IMR-90 (cell line): ENCODE results near the gene FOXQ1. TPM values are rescaled to one million over a fixed set of nuclear protein-coding genes. Genes with fewer than 3 reads are reported as not detected.

Experiments used
- ATAC-seq: fragments of 200-7000 bp; cut with Tn5 transposase; 2 replicates; pipeline ENCODE4 v1.9.1; 2020; ENCODE audit warnings: low read depth, mild to moderate bottlenecking, moderate library complexity
- BruUV-seq: library from RNA; stranded (reverse); fragments of 400-500 nt; replicated peaks from 2 replicates; lab custom pipeline; 2021; lab: Mats Ljungman, UMichigan
- CTCF ChIA-PET: fragments of 300-600 bp; formaldehyde crosslinking; extraction: SDS; loops from one replicate; lab custom pipeline; 2021; ENCODE audit warnings: antibody characterized with exemption; lab: Yijun Ruan, JAX
- POLR2A ChIA-PET: fragments of 300-600 bp; sonication (Branson Sonifier 250); formaldehyde crosslinking; loops from one replicate; lab custom pipeline; 2022; ENCODE audit warnings: antibody characterized with exemption; ENCODE audit not compliant: unreplicated experiment; lab: Charles Lee
- DNase-seq: peaks from one replicate; pipeline ENCODE4 v3.0.0; 2013
- H2AFZ ChIP-seq: replicated peaks from 2 replicates; pipeline ENCODE3; 2013; ENCODE audit warnings: low read length, mild to moderate bottlenecking; ENCODE audit not compliant: poor library complexity
- H2AK5ac ChIP-seq: 2 replicates; pipeline ENCODE4 v1.6.1; 2013; ENCODE audit warnings: low read depth, low read length, inconsistent platforms
- H2AK9ac ChIP-seq: replicated peaks from 2 replicates; pipeline ENCODE3; 2013; ENCODE audit warnings: mild to moderate bottlenecking, low read depth, low read length, moderate library complexity; ENCODE audit not compliant: poor library complexity
- H2BK120ac ChIP-seq: 2 replicates; pipeline ENCODE4 v1.6.1; 2013; ENCODE audit warnings: low read depth, low read length, inconsistent platforms
- H2BK15ac ChIP-seq: 3 replicates; pipeline ENCODE4 v1.6.1; 2013; ENCODE audit warnings: low read depth, low read length, inconsistent platforms
- H2BK20ac ChIP-seq: 2 replicates; pipeline ENCODE4 v1.6.1; 2013; ENCODE audit warnings: low read depth, mild to moderate bottlenecking, inconsistent platforms, low read length, moderate library complexity
- H2BK5ac ChIP-seq: 2 replicates; pipeline ENCODE4 v1.6.1; 2013; ENCODE audit warnings: mild to moderate bottlenecking, low read depth, low read length, inconsistent platforms; ENCODE audit not compliant: poor library complexity, severe bottlenecking
- H3K14ac ChIP-seq: replicated peaks from 2 replicates; pipeline ENCODE4 v1.6.1; 2013; ENCODE audit warnings: low read depth, low read length, inconsistent platforms
- H3K18ac ChIP-seq: 2 replicates; pipeline ENCODE4 v1.6.1; 2013; ENCODE audit warnings: low read depth, low read length, control low read depth
- H3K23ac ChIP-seq: 2 replicates; pipeline ENCODE4 v1.6.1; 2013; ENCODE audit warnings: low read depth, low read length, inconsistent platforms
- H3K27ac ChIP-seq: 2 replicates; pipeline ENCODE4 v1.5.1; 2013; ENCODE audit warnings: mild to moderate bottlenecking, control low read depth, low read length; ENCODE audit not compliant: insufficient read depth
- H3K27me3 ChIP-seq: 2 replicates; pipeline ENCODE4 v1.6.1; 2013; ENCODE audit warnings: low read length; ENCODE audit not compliant: control insufficient read depth, insufficient read depth
- H3K36me3 ChIP-seq: 2 replicates; pipeline ENCODE4 v1.6.1; 2013; ENCODE audit warnings: low read length, mixed read lengths; ENCODE audit not compliant: control insufficient read depth, insufficient read depth
- H3K4ac ChIP-seq: 2 replicates; pipeline ENCODE4 v1.6.1; 2013; ENCODE audit warnings: low read depth, low read length, inconsistent platforms
- H3K4me1 ChIP-seq: 2 replicates; pipeline ENCODE4 v1.6.1; 2013; ENCODE audit warnings: low read length, mixed read lengths; ENCODE audit not compliant: control insufficient read depth, insufficient read depth
- H3K4me2 ChIP-seq: 2 replicates; pipeline ENCODE4 v1.6.1; 2013; ENCODE audit warnings: low read depth, mild to moderate bottlenecking, control low read depth, low read length, moderate library complexity
- H3K4me3 ChIP-seq: 2 replicates; pipeline ENCODE4 v1.5.1; 2013; ENCODE audit warnings: low read depth, mild to moderate bottlenecking, control low read depth, low read length, moderate library complexity; ENCODE audit not compliant: insufficient read depth
- H3K56ac ChIP-seq: 2 replicates; pipeline ENCODE4 v1.6.1; 2013; ENCODE audit warnings: low read length, inconsistent platforms; ENCODE audit not compliant: insufficient read depth; ENCODE audit errors: extremely low read depth
- H3K79me1 ChIP-seq, 2 experiments: 2 replicates each; pipeline ENCODE4 v1.6.1; 2013; ENCODE audit warnings: low read length in 2 of 2, inconsistent platforms in 1 of 2, low read depth in 1 of 2
- H3K9ac ChIP-seq: 2 replicates; pipeline ENCODE4 v1.6.1; 2013; ENCODE audit warnings: low read depth, low read length, control low read depth
- H3K9me1 ChIP-seq: 2 replicates; pipeline ENCODE4 v1.6.1; 2013; ENCODE audit warnings: low read length, inconsistent platforms; ENCODE audit not compliant: insufficient read depth
- H3K9me3 ChIP-seq: 2 replicates; pipeline ENCODE4 v1.6.1; 2013; ENCODE audit warnings: low read length; ENCODE audit not compliant: control insufficient read depth, insufficient read depth
- H4K20me1 ChIP-seq: 2 replicates; pipeline ENCODE4 v1.6.1; 2013; ENCODE audit warnings: low read length, inconsistent platforms; ENCODE audit not compliant: insufficient read depth
- H4K5ac ChIP-seq: 2 replicates; pipeline ENCODE4 v1.6.1; 2013; ENCODE audit warnings: mild to moderate bottlenecking, low read depth, low read length, control low read depth
- H4K8ac ChIP-seq, 2 experiments: 2 replicates each; pipeline ENCODE4 v1.6.1; 2013; ENCODE audit warnings: low read depth in 2 of 2, low read length in 2 of 2, control low read depth in 1 of 2, inconsistent platforms in 1 of 2
- H4K91ac ChIP-seq: 2 replicates; pipeline ENCODE4 v1.6.1; 2013; ENCODE audit warnings: low read depth, low read length, inconsistent platforms; ENCODE audit not compliant: insufficient read depth
- BHLHE40 ChIP-seq: fragments of 150-350 bp; IDR thresholded peaks from 2 replicates; pipeline ENCODE4 v1.6.1; 2016; ENCODE audit warnings: mild to moderate bottlenecking, low read depth, low read length
- CEBPB ChIP-seq: IDR thresholded peaks from 2 replicates; pipeline ENCODE4 v1.6.1; 2012; ENCODE audit warnings: low read depth, low read length, improper control_type of control experiment
- MAFK ChIP-seq: IDR thresholded peaks from 2 replicates; pipeline ENCODE4 v1.6.1; 2012; ENCODE audit warnings: low read depth, low read length, improper control_type of control experiment
- MAZ ChIP-seq: IDR thresholded peaks from 2 replicates; pipeline ENCODE4 v1.6.1; 2012; ENCODE audit warnings: low read depth, mild to moderate bottlenecking, low read length, improper control_type of control experiment, moderate library complexity, borderline replicate concordance
- MXI1 ChIP-seq: IDR thresholded peaks from 2 replicates; pipeline ENCODE4 v1.6.1; 2012; ENCODE audit warnings: low read depth, mild to moderate bottlenecking, low read length, moderate library complexity, borderline replicate concordance
- NFE2L2 ChIP-seq: fragments of 150-350 bp; IDR thresholded peaks from 2 replicates; pipeline ENCODE4 v1.6.1; 2016; ENCODE audit warnings: low read depth, mild to moderate bottlenecking, low read length
- POLR2A ChIP-seq: IDR thresholded peaks from 2 replicates; pipeline ENCODE4 v1.6.1; 2012; ENCODE audit warnings: mild to moderate bottlenecking, low read depth, low read length
- RAD21 ChIP-seq: IDR thresholded peaks from 2 replicates; pipeline ENCODE4 v1.6.1; 2012; ENCODE audit warnings: low read length, improper control_type of control experiment
- SMC3 ChIP-seq: fragments of 150-350 bp; IDR thresholded peaks from 2 replicates; pipeline ENCODE4 v1.6.1; 2016; ENCODE audit warnings: low read depth, mild to moderate bottlenecking, antibody characterized with exemption, low read length, moderate library complexity
- whole genome bisulfite sequencing, 2 experiments: methylation state at CpG; one replicate each; pipeline versions ENCODE4 v1.1.5 to v1.1.7; 2013; ENCODE audit warnings: missing lambda C conversion rate in 2 of 2; ENCODE audit not compliant: insufficient read length in 1 of 2; ENCODE audit errors: extremely low coverage in 2 of 2; 5-methylcytosine and 5-hydroxymethylcytosine counted together
- dilution Hi-C: fragments of 300-500 bp; cut with HindIII; formaldehyde crosslinking; loops from one replicate; pipeline ENCODE4 v1.14.3; 2018; ENCODE audit warnings: low sequenced_read_pairs; ENCODE audit not compliant: unreplicated experiment
- in situ Hi-C: fragments of 300-500 bp; cut with MboI; formaldehyde crosslinking; loops from 3 replicates; pipeline ENCODE4 v1.14.3; 2019; ENCODE audit warnings: low sequenced_read_pairs, inconsistent platforms, mixed read lengths
- intact Hi-C: fragments of 100-400 bp; cut with micrococcal nuclease; formaldehyde crosslinking; loops from 2 replicates; pipeline ENCODE4 v1.10.0; 2022
- polyA plus RNA-seq, 3 experiments: library from polyadenylated mRNA; depleted of rRNA; stranded (reverse); fragments of >200 nt; gene quantifications; 2 replicates each; pipeline ENCODE4 v1.2.3, GENCODE V29; 2012; ENCODE audit warnings: low replicate concordance in 1 of 3
- total RNA-seq: library from RNA; depleted of rRNA; stranded (reverse); fragments of >200 nt; gene quantifications from 2 replicates; pipeline ENCODE4 v1.2.3, GENCODE V29; 2012

FOXQ1 gene
- total and polyA plus RNA-seq, 2 of the 4 experiments (the other 2 are of a cell fraction): not detected

DNA sequence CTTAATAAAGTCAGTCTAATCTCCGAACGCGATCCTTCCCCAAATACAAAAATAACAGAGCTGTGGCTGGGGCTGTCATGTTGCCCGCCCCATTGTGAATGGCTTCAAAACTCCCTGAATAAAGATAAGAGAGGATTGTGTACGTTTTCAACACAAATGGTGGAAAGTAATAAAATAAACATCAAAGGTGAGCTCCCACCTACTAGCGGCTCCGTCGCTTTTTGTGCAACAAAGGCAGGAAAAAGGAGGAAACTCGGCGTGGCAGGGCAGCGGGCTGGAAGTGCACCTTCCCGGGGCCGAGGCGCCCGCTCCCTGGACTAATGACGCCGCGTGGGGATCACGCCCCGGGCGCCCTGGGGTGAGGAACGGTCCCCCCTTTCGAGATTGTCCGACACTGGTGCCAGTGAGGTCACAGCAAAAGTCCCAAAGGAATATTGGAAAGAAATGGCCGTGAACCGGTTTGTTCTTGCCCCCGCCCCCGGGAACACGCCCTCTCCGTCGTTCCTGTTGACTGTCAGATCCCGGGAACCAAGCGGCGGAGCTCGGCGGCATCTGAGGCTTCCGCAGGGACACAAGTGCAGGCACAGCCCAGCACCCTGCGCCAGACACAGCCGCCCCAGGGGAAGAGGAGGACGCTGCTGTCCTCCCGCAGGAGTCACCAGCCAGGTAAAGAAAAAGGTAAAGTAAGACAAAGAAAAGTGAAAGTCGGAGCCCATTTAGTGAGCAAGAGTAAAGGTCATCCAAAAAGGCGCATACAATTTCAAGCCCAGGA lies 1.1 kb upstream of the FOXQ1 start:
- TF ChIP-seq MAZ (no peak), POLR2A (no peak), MAFK (no peak), BHLHE40 (no peak), MXI1 (no peak), RAD21 (no peak), SMC3 (no peak), NFE2L2 (no peak), CEBPB (no peak)
- Histone ChIP-seq H3K23ac (no peak overlapping the region), H3K18ac (no peak overlapping the region), H3K56ac (no peak overlapping the region), H3K36me3 (no peaks in the 10 kb centered on the region), H2AK5ac (no peak overlapping the region), H2BK5ac (no peak overlapping the region), H4K20me1 (no peaks in the 10 kb centered on the region), H2AFZ (peak overlapping the region; percentile 73), H3K4me2 (peak overlapping the region; percentile 79), H3K27me3 (peaks cover 64% of the 10 kb centered on the region), H3K4me1 (no peaks in the 10 kb centered on the region), H2BK15ac (no peak overlapping the region), H3K4me3 (peak overlapping the region; percentile 37), H3K9ac (no peak overlapping the region), H3K14ac (no peak overlapping the region), H3K9me3 (peaks cover 2% of the 10 kb centered on the region; the same call in 1 of the 2 replicates), H3K79me1 (no peaks in the 10 kb centered on the region), H3K9me1 (no peaks in the 10 kb centered on the region), H4K5ac (no peak overlapping the region), H4K8ac (no peak overlapping the region), H2AK9ac (no peak overlapping the region), H3K27ac (no peak overlapping the region), H2BK20ac (no peak overlapping the region), H2BK120ac (no peak overlapping the region), H3K4ac (no peak overlapping the region), H4K91ac (no peak overlapping the region)
- ChIA-PET CTCF (no interaction called here), POLR2A (no interaction called here)
- dilution Hi-C loops (no loop called here), intact Hi-C loops (loop anchor here (5.0 kb wide), 1 partner anchor 76 kb away; the partner anchor contains the start of gene FOXF2), in situ Hi-C loops (no loop called here)
- WGBS, 2 experiments: 16% methylated on average over 14 of the region's 43 CpGs; no CpG with 5 or more reads in 1 of the 2 experiments
- no peak for DNase-seq
- ATAC-seq: 0 out of 2 replicates have a peak, but pooled peaks have one; percentile 12
- BruUV-seq: no TSS peak
